Cerebellar nuclear complex (tissue), 1 donor: ENCODE data around the gene RIPPLY3.
A peak's percentile ranks its signal among the peaks of the same experiment; 100 is the strongest.
"Not testable (repeated sequence)": the region's sequence is repeated elsewhere in the genome, so short reads cannot be mapped to it uniquely, and the experiment has no call there.

Experiments
- DNase-seq, 2 experiments: peaks; one replicate each; lab custom pipeline; 2025; lab: John Stamatoyannopoulos, UW

RIPPLY3 gene

GRCh38 chr21:36981049-36981391 lies 25.5 kb upstream of the RIPPLY3 start:
- no peak for DNase-seq

GRCh38 chr21:36981977-36982700 lies 24.4 kb upstream of the RIPPLY3 start:
- DNase-seq = no peak

- DNase-seq = no peak
Measured at GRCh38 chr21:36985751-36986594, 20.5 kb upstream of the RIPPLY3 start.

- DNase-seq = no peak
Measured at GRCh38 chr21:36987845-36988244, 18.7 kb upstream of the RIPPLY3 start.

GRCh38 chr21:36988536-36988935 lies 18.0 kb upstream of the RIPPLY3 start:
- no peak for DNase-seq

GRCh38 chr21:36989199-36989698 lies 17.3 kb upstream of the RIPPLY3 start:
- DNase-seq = not testable (repeated sequence)

GRCh38 chr21:36989699-36990507 lies 16.6 kb upstream of the RIPPLY3 start:
- DNase-seq = peak; percentile 7 to 79

GRCh38 chr21:36990508-36991205 lies 15.8 kb upstream of the RIPPLY3 start:
- no peak for DNase-seq

- no peak for DNase-seq
Measured at GRCh38 chr21:36992671-36993070, 13.8 kb upstream of the RIPPLY3 start.

GRCh38 chr21:36994501-36995158 lies 11.9 kb upstream of the RIPPLY3 start:
- no peak for DNase-seq

GRCh38 chr21:36995285-36995684 lies 11.2 kb upstream of the RIPPLY3 start:
- DNase-seq = not testable (repeated sequence)

GRCh38 chr21:36999131-36999898 lies 7.2 kb upstream of the RIPPLY3 start:
- no peak for DNase-seq

- no peak for DNase-seq
Measured at GRCh38 chr21:37000381-37000780, 6.1 kb upstream of the RIPPLY3 start.

GRCh38 chr21:37001441-37001840 lies 5.1 kb upstream of the RIPPLY3 start:
- no peak for DNase-seq

- DNase-seq = not testable (repeated sequence)
Measured at GRCh38 chr21:37002851-37003250, 3.7 kb upstream of the RIPPLY3 start.

GRCh38 chr21:37003917-37004316 lies 2.6 kb upstream of the RIPPLY3 start:
- DNase-seq = not testable (repeated sequence)

GRCh38 chr21:37005548-37006485 lies 685 bp upstream of the RIPPLY3 start:
- DNase-seq = no peak

- no peak for DNase-seq
Measured at GRCh38 chr21:37008724-37009123, 2.2 kb downstream of the RIPPLY3 start.

GRCh38 chr21:37009740-37010341 lies 3.3 kb downstream of the RIPPLY3 start:
- DNase-seq = peak in 1 of 2 experiments; percentile 62
